ENCODE measurements around the gene TRPM7.

- TF ChIP-seq NPAS2 (CRISPR knock-in tag; IDR thresholded peaks at IDR 0.05; ENCODE audit: borderline replicate concordance): no peak
- TF ChIP-seq ZNF24 (IDR thresholded peaks at IDR 0.05): no peak
- TF ChIP-seq PHF8 (CRISPR knock-in tag; IDR thresholded peaks at IDR 0.05): no peak
Measured at GRCh38 chr15:50702762-50703334, 16.3 kb upstream of the TRPM7 start.
